Measurements from ENCODE around the gene GRIK1.

Gene GRIK1

GRCh38 chr21:29660047-29660720 lies 279.6 kb downstream of the GRIK1 start:
- no peak for DNase-seq

- DNase-seq: no peak
These were observed 280.9 kb downstream of the GRIK1 start for GRCh38 chr21:29658934-29659203.

GRCh38 chr21:29658177-29658933 lies 281.4 kb downstream of the GRIK1 start:
- no peak for DNase-seq

- no peak for DNase-seq
These were observed 282.4 kb downstream of the GRIK1 start for GRCh38 chr21:29657240-29657989.

- DNase-seq: no peak
These were observed 283.1 kb downstream of the GRIK1 start for GRCh38 chr21:29656504-29657239.

GRCh38 chr21:29655577-29655976 lies 284.2 kb downstream of the GRIK1 start:
- DNase-seq: no peak

GRCh38 chr21:29654855-29655254 lies 284.9 kb downstream of the GRIK1 start:
- DNase-seq: no peak

GRCh38 chr21:29654203-29654602 lies 285.6 kb downstream of the GRIK1 start:
- DNase-seq: no peak

- DNase-seq: no peak
These were observed 289.2 kb downstream of the GRIK1 start for GRCh38 chr21:29650523-29651022.

- no peak for DNase-seq
These were observed 290.4 kb downstream of the GRIK1 start for GRCh38 chr21:29649406-29649814.

- DNase-seq: no peak
These were observed 291.0 kb downstream of the GRIK1 start for GRCh38 chr21:29648710-29649240.

- DNase-seq: no peak
These were observed 292.4 kb downstream of the GRIK1 start for GRCh38 chr21:29647353-29647781.

GRCh38 chr21:29645666-29646553 lies 293.9 kb downstream of the GRIK1 start:
- DNase-seq: no peak

GRCh38 chr21:29643289-29643688 lies 296.5 kb downstream of the GRIK1 start:
- DNase-seq: no peak

- DNase-seq: no peak
These were observed 297.1 kb downstream of the GRIK1 start for GRCh38 chr21:29642551-29643245.

- no peak for DNase-seq
These were observed 297.9 kb downstream of the GRIK1 start for GRCh38 chr21:29641635-29642550.

- no peak for DNase-seq
These were observed 298.7 kb downstream of the GRIK1 start for GRCh38 chr21:29641001-29641634.

- DNase-seq: no peak
These were observed 299.7 kb downstream of the GRIK1 start for GRCh38 chr21:29640080-29640508.

GRCh38 chr21:29639366-29640079 lies 300.3 kb downstream of the GRIK1 start:
- no peak for DNase-seq
